AG09309 (cell line): ENCODE measurements around the gene NLK.
A peak's percentile ranks its signal among the peaks of the same experiment; 100 is the strongest.
"Not testable (repeated sequence)": the region's sequence is repeated elsewhere in the genome, so short reads cannot be mapped to it uniquely, and the experiment has no call there.

Experiments used
- DNase-seq: peaks from one replicate; pipeline ENCODE4 v3.0.0-alpha.2; 2010; ENCODE audit warnings: low read depth
- H3K4me3 ChIP-seq: 2 replicates; pipeline ENCODE4 v1.5.1; 2011; ENCODE audit warnings: mild to moderate bottlenecking, low read depth, low read length, moderate library complexity; ENCODE audit not compliant: control insufficient read depth
- TF ChIP-seq, protein P1 (sequence below): IDR thresholded peaks from 2 replicates; pipeline ENCODE4 v1.5.1; 2011; ENCODE audit warnings: mild to moderate bottlenecking, low read depth, low read length, inconsistent platforms; ENCODE audit not compliant: insufficient read depth, control insufficient read depth; ENCODE audit errors: missing control alignments

The NLK gene

GRCh38 chr17:28178800-28179199 is 136.3 kb downstream of the NLK start:
- TF ChIP-seq, protein P1, sequence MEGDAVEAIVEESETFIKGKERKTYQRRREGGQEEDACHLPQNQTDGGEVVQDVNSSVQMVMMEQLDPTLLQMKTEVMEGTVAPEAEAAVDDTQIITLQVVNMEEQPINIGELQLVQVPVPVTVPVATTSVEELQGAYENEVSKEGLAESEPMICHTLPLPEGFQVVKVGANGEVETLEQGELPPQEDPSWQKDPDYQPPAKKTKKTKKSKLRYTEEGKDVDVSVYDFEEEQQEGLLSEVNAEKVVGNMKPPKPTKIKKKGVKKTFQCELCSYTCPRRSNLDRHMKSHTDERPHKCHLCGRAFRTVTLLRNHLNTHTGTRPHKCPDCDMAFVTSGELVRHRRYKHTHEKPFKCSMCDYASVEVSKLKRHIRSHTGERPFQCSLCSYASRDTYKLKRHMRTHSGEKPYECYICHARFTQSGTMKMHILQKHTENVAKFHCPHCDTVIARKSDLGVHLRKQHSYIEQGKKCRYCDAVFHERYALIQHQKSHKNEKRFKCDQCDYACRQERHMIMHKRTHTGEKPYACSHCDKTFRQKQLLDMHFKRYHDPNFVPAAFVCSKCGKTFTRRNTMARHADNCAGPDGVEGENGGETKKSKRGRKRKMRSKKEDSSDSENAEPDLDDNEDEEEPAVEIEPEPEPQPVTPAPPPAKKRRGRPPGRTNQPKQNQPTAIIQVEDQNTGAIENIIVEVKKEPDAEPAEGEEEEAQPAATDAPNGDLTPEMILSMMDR = no peak
- no peak overlapping the region for H3K4me3 ChIP-seq
- DNase-seq = no peak

DNA sequence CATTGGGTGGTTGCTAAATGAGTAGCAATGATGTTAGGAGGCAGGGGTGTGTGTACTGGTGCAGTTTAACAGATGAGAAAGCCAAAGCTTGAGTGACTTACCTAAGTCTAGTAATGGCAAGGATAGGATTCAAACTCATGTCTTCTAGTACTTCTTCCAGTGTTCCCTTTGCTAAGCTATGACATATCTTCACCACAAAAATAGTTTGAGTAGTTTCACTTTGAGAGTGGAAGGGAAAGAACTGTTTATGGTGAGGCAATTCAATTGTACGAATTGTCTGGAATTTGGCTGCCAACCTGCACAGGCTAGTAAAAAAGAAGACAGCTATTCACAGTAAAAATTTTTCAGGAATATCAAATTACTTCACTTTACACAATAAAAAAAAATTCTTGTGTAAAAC is 138.0 kb downstream of the NLK start:
- peak; percentile 42 for DNase-seq
- no peak overlapping the region for H3K4me3 ChIP-seq
- TF ChIP-seq, protein P1 = no peak

DNA sequence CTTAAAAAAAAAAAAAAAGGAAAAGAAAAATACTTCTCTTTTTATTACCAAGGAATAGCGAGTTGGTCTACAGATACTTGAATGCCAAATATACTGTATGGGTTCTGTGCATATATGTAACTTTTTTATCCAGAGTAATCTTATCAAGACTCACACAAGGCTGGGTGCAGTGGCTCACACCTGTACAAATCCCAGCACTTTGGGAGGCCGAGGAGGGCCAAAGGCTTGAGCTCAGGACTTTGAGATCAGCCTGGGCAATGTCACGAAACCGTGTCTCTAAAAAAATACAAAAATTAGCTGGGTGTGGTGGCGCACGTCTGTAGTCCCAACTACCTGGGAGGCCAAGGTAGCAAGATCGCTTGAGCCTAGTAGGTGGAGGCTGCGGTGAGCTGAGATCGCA is 139.1 kb downstream of the NLK start:
- DNase-seq = no peak
- H3K4me3 ChIP-seq = no peak overlapping the region
- TF ChIP-seq, protein P1 = no peak

GRCh38 chr17:28182559-28182958 is 140.1 kb downstream of the NLK start:
- TF ChIP-seq, protein P1 = no peak
- H3K4me3 ChIP-seq = no peak overlapping the region
- no peak for DNase-seq

GRCh38 chr17:28185658-28186057 is 143.2 kb downstream of the NLK start:
- TF ChIP-seq, protein P1 = no peak
- no peak for DNase-seq
- H3K4me3 ChIP-seq = no peak overlapping the region

DNA sequence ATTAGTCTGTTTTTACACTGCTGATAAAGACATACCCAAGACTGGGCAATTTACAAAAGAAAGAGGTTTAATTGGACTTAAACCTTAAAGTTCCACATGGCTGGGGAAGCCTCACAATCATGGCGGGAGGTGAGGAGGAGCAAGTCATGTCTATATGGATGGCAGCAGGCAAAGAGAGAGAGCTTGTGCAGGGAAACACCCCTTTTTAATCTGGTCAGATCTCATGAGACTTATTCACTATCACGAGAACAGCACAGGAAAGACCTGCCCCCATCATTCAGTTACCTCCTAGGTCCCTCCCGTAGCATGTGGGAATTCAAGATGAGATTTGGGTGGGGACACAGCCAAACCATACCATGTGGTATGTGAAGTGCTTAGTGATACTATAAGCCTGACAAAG is 144.0 kb downstream of the NLK start:
- H3K4me3 ChIP-seq, DNase-seq: not testable (repeated sequence)

GRCh38 chr17:28187931-28188330 is 145.5 kb downstream of the NLK start:
- DNase-seq = no peak
- H3K4me3 ChIP-seq = no peak overlapping the region
- TF ChIP-seq, protein P1 = no peak
